NCI-H748 (cell line): Measurements from ENCODE around the gene AIFM3.
"Not testable (repeated sequence)": the region's sequence is repeated elsewhere in the genome, so short reads cannot be mapped to it uniquely, and the experiment has no call there.

ENCODE experiments used
- DNase-seq: peaks from one replicate; lab custom pipeline; 2025; ENCODE audit not compliant: unreplicated experiment; lab: John Stamatoyannopoulos, UW

The AIFM3 gene

GRCh38 chr22:20957102-20957682 is 9.9 kb upstream of the AIFM3 start:
- peak; percentile 17 for DNase-seq

DNA sequence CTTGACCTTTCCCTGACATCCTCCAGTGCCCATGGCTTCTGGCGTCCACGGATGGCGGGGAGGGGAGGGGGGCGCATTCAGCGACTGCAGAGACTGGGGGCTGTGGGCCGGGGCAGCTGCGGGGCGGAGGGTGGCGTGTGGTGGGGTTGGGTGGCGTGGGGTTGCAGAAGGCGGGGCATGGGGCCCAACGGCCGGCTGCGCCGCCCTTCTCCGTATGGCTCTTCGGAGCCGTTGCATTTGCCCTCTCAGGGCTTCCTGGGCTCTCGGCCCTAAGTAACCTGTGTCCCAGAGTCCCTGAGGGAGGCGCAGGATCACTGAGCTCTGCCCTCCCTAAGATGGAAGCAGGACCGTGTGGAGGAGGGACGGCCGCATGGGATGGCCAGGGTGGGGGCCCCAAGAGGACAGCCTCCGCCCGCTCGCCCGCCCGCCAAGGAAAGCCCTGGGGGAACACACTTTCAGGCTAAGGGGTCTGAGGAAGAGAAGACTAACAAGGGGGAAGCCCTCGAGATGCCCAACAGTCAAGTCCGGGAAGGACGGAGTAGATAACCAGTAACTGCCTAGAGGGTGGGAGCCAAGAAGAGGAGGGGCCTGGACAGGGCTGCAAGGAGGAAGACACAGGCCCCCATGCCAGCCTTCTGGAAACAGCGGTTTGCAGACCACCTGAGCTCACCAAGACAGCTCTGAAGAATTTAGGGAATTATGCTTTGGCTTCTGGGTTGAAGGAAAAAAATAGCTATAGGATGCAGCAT is 9.2 kb upstream of the AIFM3 start:
- peak; percentile 5 for DNase-seq

DNA sequence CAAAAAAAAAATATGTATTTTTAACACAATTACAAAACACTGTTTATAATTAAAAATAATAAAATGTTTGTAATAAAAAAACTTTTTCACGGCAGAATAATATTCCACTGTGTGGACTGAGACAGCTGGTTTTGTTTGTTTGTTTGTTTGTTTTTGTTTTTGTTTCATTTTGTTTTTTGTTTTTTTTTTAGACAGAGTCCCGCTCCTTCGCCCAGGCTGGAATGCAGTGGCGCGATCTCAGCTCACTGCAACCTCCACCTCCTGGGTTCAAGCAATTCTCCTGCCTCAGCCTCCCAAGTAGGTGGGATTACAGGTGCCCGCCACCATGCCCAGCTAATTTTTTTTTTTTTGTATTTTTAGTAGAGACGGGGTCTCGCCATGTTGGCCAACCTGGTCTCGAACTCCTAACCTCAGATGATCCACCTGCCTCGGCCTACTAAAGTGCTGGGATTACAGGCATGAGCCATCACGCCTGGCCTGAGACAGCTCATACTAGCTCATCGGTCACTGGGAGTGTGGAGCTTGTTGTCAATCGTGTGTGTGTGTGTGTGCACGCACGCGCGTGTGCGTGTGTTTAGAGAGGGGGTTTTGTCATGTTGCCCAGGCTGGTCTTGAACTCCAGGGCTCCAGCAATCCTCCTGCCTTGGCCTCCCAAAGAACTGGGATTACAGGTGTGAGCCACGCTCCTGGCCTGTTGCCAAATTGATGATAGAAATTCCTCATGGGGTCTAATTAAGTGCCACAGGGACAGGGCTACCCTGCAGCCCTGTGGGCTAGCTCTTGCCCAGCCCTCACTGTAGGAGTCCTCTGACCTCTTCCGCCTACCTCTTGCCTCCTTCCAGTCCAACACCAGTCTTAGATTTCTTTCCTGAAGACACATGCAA is 7.2 kb upstream of the AIFM3 start:
- peak; percentile 5 for DNase-seq

- DNase-seq, result no peak
Observed at GRCh38 chr22:20960609-20961008, 6.4 kb upstream of the AIFM3 start.

GRCh38 chr22:20962491-20962945 is 4.5 kb upstream of the AIFM3 start:
- no peak for DNase-seq

DNA sequence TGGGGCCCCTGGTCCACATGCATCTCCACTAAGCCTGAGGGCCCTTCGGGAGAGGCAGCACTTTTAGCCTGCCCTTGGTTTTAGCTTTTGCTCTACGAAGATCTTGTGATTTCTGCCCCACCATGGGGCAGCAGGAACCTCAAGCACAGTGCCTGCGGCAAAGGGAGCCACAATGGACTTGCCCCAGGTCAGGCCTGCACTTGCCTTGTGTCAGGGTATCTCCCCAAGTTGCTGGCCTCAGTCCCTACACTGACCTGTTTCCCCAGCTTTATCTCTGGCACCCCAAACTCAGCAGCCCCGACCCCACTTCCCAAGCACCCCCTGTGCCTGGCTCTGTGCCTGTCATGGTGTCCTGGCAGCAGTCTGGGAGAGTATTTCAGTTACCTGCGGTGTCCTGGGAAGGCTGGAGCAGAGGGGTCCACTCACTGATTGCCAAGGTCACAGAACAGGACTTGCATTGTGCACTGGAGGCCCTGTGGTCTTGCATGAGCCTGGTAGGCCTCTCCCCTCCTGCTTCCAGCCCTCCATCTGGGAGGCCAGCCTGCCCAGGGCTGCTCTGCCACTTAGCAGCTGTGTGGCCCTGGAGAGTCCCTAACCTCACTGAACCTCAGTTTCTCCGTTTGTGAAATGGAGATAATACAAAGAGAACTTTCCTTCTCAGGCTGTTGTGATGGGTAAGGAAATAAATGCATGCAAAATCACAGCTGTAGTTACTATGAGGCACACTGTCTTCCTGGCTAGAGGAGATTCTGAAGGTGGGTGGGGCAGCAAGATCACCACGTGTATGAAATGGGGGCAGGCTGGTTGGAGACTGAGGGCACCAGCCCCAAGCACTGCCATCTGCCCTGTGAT is 3.6 kb upstream of the AIFM3 start:
- DNase-seq, result no peak

GRCh38 chr22:20964090-20964798 is 2.8 kb upstream of the AIFM3 start:
- no peak for DNase-seq

DNA sequence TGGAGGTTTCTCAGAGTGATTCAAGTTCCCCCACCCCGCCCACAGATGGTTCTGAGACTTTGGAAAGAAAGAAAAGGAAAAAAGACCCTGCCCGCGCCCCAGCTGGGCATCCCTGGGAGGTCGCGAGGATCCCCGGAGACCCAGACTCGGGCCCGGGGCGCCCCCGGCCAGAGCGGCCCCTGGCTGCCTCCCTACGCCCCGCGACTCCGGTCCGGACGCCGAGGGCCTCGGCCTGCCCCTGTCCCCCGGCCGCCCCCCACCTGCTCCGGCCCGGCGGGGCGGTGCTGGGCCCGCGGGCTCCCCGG is 2.3 kb upstream of the AIFM3 start:
- no peak for DNase-seq

- no peak for DNase-seq
Observed at GRCh38 chr22:20965104-20965887, 1.8 kb upstream of the AIFM3 start.

DNA sequence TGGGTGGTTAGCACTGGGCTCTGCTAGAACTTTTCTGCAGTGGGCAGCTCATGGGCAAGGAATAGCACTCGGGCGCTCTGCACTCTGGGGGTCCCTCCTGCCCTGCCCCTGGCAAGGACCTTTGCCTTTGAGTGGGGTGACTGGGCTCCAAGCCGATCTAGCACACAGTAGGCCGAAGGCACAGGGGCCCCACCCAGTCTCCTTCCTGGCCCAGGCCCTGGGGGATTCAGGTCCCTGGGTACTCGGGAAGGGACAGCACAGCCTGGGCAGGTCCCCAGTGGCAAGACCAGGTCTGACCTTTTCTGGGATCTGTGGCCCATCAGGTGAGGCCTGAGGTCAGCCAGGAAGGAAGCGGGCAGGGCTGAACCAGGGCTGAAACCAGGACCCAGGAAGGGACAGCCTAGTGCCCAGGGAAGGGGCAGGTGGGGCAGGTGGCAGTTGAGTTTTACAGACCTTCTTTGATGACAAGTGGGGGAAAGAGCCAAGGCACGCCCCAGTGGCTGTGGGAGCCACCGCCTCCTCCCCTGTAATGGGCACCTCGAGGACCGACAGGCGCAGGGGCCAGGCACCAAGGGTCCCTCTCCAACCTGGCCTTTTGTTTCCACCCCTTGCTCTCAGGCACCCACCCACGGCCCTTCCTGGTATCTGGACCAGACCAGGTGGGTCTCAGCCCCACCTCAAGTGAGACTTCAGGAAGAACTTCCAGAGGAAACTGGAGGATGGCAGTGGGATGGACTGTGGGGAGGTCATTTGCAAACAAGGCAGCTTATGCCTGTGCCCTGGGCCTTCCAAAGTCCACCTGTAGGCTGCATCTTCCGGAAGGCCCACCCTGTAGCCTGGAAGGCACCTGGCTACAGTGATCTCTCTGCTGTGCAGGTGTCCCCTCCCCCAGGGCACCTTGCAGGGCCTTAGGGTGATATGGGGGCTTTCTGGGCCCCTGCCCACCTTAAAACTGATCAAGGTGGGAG is 883 bp upstream of the AIFM3 start:
- DNase-seq, result no peak

DNA sequence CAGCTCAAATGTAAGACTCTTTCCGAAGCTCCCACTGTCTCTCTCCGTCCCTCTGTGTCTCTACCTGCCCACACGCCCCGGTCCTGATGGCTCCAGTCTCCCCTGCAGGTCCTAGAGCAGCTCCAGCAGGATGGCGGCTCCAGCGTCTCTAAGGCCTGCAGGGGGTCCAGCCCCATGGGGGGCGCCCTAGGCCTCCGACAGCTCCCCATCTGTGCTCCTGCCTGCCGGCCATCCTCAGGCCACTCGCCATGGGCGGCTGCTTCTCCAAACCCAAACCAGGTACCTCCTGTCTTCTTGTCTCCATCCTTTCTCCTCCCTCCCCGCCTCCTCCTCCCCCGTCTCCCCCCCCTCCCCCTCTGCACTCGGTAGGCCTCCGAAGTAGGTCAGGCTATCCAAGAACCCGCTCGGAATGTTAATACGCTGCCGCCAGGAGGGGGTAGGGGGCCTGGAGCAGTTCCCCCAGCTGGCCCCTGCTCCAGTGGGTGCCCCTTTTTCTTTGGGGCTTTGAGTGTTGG is 699 bp downstream of the AIFM3 start:
- DNase-seq, result no peak

DNA sequence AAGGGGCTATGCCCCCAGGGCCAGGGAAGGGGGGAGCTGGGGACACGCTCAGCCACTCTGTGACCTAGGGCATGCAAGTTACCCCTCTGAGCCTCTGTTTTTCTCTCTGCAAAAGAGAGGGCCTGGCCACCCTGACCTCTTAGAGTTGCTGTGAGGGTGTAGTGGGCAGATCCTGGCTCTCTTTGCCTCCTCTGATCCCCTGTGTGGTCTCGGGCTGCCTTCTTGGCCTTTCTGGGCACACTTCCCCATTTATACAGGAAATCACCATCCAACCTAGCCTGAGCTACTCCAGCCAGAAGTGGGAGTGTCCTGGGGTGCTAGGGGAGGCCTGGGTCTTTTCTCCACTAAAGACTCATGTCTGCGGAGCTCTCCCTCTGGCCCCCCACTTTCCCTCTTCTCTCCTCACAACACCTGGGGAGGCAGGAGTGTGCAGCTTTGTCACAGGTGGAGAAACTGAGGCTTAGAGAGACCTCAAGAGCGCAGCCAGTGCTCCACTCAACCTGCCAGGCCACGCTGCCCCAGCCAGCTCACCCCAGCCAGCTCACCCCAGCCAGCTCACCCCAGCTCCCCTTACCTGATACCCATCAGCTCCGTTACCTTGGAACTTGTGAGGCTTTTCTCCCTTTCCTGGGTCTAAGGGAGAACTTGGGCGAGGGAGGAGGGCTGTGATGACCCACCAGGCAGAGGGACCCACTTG is 1.4 kb downstream of the AIFM3 start:
- no peak for DNase-seq

DNA sequence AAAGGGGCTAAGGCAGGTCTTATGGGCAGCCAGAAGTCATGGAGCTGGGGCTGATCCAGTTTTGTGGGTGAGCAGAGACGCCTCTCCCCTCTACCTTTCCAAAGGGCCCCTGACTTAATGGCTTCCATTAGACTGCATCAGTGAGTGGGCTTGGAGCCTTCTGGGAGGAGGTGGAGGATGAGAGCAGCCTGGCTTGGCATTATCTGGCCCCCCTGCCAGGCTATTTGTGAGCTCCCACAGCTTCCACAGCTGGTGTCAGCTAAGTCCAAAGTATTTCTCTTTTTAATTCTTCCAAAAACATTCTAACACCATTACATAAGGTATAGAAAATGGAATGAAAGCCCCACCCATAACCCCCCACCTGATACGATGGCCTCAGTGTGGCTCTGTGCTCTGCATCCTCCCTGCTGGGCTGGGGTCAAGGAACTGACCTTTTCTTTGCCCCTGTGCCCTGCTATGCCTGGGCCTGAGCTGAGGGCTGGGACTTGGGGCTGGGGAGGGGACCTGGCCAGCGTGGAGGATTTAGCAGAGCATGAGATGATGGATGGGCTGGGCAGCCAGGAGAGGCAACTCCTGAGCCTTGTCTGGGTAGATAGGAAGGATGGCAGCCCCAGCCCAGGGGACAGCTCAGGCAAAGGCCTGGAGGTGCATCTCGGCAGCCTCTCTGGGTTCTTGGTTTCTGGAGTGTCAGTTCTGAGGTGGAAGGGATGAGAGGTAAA is 4.0 kb downstream of the AIFM3 start:
- DNase-seq, result no peak

DNA sequence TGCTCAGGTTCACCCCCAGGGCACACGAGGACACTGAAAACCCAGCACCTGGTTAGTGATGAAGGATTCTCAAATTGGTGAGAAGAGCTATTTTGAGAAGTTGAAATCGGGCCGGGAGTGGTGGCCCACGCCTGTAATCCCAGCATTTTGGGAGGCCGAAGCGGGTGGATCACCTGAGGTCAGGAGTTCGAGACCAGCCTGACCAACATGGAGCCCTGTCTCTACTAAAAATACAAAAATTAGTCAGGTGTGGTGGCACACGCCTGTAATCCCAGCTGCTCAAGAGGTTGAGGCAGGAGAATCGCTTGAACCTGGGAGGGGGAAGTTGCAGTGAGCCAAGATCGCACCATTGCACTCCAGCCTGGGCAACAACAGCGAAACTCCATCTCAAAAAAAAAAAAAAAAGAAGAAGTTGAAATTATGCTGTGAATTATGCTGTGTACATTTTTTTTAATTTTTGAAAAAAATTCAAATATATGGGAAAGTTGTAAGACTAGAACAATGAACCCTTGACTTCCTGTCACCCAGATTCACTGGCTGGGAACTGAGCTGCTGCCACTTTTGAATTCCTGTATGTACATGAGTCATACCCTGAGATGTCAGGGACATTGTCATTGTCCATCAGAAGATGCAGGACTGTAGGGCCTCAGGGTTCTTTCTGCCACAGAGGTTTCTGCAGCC is 5.1 kb downstream of the AIFM3 start:
- DNase-seq, result not testable (repeated sequence)

GRCh38 chr22:20972933-20973577 is 6.0 kb downstream of the AIFM3 start:
- DNase-seq, result no peak
